PC-3 (cell line): ENCODE data around the gene ADPRHL1. TPM values are rescaled to one million over a fixed set of nuclear protein-coding genes. Genes with fewer than 3 reads are reported as not detected.

Experiments used
- ATAC-seq: fragments of 200-7000 bp; cut with Tn5 transposase; 2 replicates; pipeline ENCODE4 v1.9.1; 2020; ENCODE audit warnings: mild to moderate bottlenecking, moderate library complexity
- BruUV-seq: library from RNA; stranded (reverse); fragments of 400-500 nt; replicated peaks from 2 replicates; lab custom pipeline; 2021; lab: Mats Ljungman, UMichigan
- CTCF ChIA-PET: fragments of 300-600 bp; sonication (Branson Sonifier 250); formaldehyde crosslinking; loops from one replicate; lab custom pipeline; 2022; ENCODE audit warnings: antibody characterized with exemption; lab: Charles Lee
- POLR2A ChIA-PET: fragments of 300-600 bp; sonication (Branson Sonifier 250); formaldehyde crosslinking; loops from one replicate; lab custom pipeline; 2022; ENCODE audit warnings: antibody characterized with exemption; ENCODE audit not compliant: unreplicated experiment; lab: Charles Lee
- DNase-seq: peaks from one replicate; pipeline ENCODE4 v3.0.0-alpha.2; 2015
- H2AFZ ChIP-seq: fragments of 300-600 bp; sonication (generic); 2 replicates; pipeline ENCODE4 v1.6.0; 2016; ENCODE audit warnings: antibody characterized with exemption, low read length
- H3F3A ChIP-seq: fragments of 300-600 bp; sonication (generic); one replicate; pipeline ENCODE4 v1.6.0; 2017; ENCODE audit warnings: antibody characterized with exemption, low read length, control low read depth, mild to moderate bottlenecking; ENCODE audit not compliant: unreplicated experiment
- H3K27ac ChIP-seq: fragments of 300-600 bp; sonication (generic); 2 replicates; pipeline ENCODE4 v1.5.1; 2016; ENCODE audit warnings: mild to moderate bottlenecking, low read length
- H3K27me3 ChIP-seq: fragments of 300-600 bp; sonication (generic); 2 replicates; pipeline ENCODE4 v1.6.1; 2016; ENCODE audit warnings: low read length, mixed read lengths
- H3K36me3 ChIP-seq: fragments of 300-600 bp; sonication (generic); 2 replicates; pipeline ENCODE4 v1.6.1; 2016; ENCODE audit warnings: low read depth, mixed run types, low read length, mixed read lengths
- H3K4me1 ChIP-seq: fragments of 300-600 bp; sonication (generic); 2 replicates; pipeline ENCODE4 v1.5.1; 2016; ENCODE audit warnings: low read length; ENCODE audit not compliant: insufficient read depth
- H3K4me2 ChIP-seq: fragments of 300-600 bp; sonication (generic); 2 replicates; pipeline ENCODE4 v1.6.0; 2016; ENCODE audit warnings: low read length
- H3K4me3 ChIP-seq: fragments of 300-600 bp; sonication (generic); 2 replicates; pipeline ENCODE4 v1.5.1; 2016; ENCODE audit warnings: mild to moderate bottlenecking, low read length, mixed read lengths
- H3K79me2 ChIP-seq: fragments of 300-600 bp; sonication (generic); 2 replicates; pipeline ENCODE4 v1.6.1; 2017; ENCODE audit warnings: low read length, mixed read lengths
- H3K9ac ChIP-seq: fragments of 300-600 bp; sonication (generic); 2 replicates; pipeline ENCODE4 v1.6.0; 2016; ENCODE audit warnings: mild to moderate bottlenecking, low read length
- H3K9me2 ChIP-seq: fragments of 300-600 bp; sonication (generic); replicated peaks from 2 replicates; pipeline ENCODE4 v1.6.1; 2016; ENCODE audit warnings: mixed run types, low read length, mixed read lengths
- H3K9me3 ChIP-seq: fragments of 300-600 bp; sonication (generic); 2 replicates; pipeline ENCODE4 v1.6.1; 2016; ENCODE audit warnings: low read length, mixed read lengths
- H4K20me1 ChIP-seq: fragments of 300-600 bp; sonication (generic); 2 replicates; pipeline ENCODE4 v1.6.1; 2016; ENCODE audit warnings: low read length, mixed read lengths
- EZH2 ChIP-seq: fragments of 300-600 bp; sonication (generic); IDR thresholded peaks from one replicate; pipeline ENCODE4 v1.6.1; 2017; ENCODE audit warnings: antibody characterized with exemption, mild to moderate bottlenecking, low read length; ENCODE audit not compliant: unreplicated experiment
- EZH2phosphoT487 ChIP-seq: fragments of 300-600 bp; sonication (generic); IDR thresholded peaks from 2 replicates; pipeline ENCODE4 v1.6.1; 2018; ENCODE audit warnings: mild to moderate bottlenecking, antibody characterized with exemption, low read length, borderline replicate concordance
- intact Hi-C: fragments of 100-400 bp; cut with micrococcal nuclease; formaldehyde crosslinking; loops from 2 replicates; pipeline ENCODE4 v1.9.0; 2023
- total RNA-seq: library from RNA; depleted of rRNA; stranded (reverse); fragments of >200 nt; gene quantifications from 2 replicates; pipeline ENCODE4 v1.2.3, GENCODE V29; 2014
- TF ChIP-seq, protein P1 (sequence below): fragments of 300-600 bp; sonication (generic); conservative IDR thresholded peaks from 2 replicates; pipeline ENCODE4 v1.5.1; 2017; ENCODE audit warnings: antibody characterized with exemption, low read depth, mild to moderate bottlenecking, low read length

ADPRHL1 gene
- total RNA-seq, 1 experiment from 2014 or later: 10.3 TPM

DNA sequence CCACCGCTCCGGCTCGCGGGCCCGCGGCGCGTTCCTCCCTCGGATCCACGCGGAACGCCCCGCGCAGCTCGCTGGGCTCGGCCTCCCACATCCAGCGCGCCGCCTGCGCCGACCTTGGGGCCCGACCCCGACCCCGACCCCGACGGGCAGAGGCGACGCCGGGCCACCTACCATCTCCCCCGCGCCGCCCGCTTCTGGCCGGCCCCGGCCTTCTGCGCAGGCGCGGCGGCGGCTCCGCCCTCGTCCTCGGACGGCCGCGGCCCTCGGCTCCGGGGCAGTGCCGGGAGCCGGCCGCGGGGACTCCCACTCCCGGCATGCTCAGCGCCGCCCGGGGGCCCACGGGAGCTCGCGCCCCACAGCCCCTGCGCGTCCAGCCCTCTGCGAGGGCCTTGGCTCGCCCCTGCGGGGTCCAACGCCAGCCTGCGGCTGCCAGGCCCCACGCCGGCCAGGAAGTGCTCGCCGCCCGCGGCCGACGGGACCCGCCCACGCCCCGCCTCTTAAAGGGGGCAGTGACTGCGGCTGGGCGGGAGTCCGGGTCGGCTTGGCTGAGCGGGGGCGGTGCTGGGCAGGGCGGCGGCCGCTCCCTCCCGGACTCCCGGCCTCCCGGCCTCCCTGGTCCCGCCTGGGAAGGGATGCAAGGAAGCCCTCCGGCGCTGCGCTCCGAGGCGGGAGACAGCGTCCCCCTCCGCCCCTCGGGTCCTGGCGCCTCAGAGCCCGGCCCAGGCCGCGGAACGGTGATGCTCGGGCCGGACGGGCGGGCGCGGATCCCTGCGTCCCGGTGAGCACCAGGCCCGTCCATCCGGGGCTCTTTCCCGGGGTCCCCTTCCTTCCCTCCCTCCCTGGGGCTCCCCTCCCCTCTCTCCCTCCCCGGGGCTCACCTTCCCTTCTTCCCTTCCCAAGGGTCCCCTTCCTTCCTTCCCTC is 37.5 kb upstream of the ADPRHL1 start, which contains the start of gene DCUN1D2:
DCUN1D2 (minus strand) TSS at position 216 of the 922 bp plus-strand sequence; CDS start at position 174, 42 bp downstream.
- ChIA-PET CTCF (interaction anchor here (0.6 kb wide), 1 partner anchor 33 kb away, joined by 4 read pairs; no protein-coding TSS in a partner anchor), POLR2A (no interaction called here)
- H3K9me2 ChIP-seq: no peaks in the 10 kb centered on the region
- H2AFZ ChIP-seq: peak within 1 kb of the TSS; percentile 71
- intact Hi-C loops: loop anchor here (2.0 kb wide), 1 partner anchor 42 kb away; no protein-coding TSS in a partner anchor
- peak within 1 kb of the TSS; percentile 88 for H3K4me2 ChIP-seq
- peaks cover 13% of the 10 kb centered on the region; the same call in 1 of the 2 replicates for H4K20me1 ChIP-seq
- no TSS peak for BruUV-seq
- peak within 1 kb of the TSS; percentile 93 for H3K9ac ChIP-seq
- H3K36me3 ChIP-seq: peaks cover 9% of the 10 kb centered on the region; the same call in 1 of the 2 replicates
- ATAC-seq (peak; percentile 79), DNase-seq (peak; percentile 89)
- peaks cover 9% of the 10 kb centered on the region for H3F3A ChIP-seq
- H3K27me3 ChIP-seq: no peaks in the 10 kb centered on the region
- no peaks in the 10 kb centered on the region for H3K9me3 ChIP-seq
- peaks cover 83% of the 10 kb centered on the region for H3K79me2 ChIP-seq
- no peak for TF ChIP-seq EZH2
- TF ChIP-seq, protein P1, sequence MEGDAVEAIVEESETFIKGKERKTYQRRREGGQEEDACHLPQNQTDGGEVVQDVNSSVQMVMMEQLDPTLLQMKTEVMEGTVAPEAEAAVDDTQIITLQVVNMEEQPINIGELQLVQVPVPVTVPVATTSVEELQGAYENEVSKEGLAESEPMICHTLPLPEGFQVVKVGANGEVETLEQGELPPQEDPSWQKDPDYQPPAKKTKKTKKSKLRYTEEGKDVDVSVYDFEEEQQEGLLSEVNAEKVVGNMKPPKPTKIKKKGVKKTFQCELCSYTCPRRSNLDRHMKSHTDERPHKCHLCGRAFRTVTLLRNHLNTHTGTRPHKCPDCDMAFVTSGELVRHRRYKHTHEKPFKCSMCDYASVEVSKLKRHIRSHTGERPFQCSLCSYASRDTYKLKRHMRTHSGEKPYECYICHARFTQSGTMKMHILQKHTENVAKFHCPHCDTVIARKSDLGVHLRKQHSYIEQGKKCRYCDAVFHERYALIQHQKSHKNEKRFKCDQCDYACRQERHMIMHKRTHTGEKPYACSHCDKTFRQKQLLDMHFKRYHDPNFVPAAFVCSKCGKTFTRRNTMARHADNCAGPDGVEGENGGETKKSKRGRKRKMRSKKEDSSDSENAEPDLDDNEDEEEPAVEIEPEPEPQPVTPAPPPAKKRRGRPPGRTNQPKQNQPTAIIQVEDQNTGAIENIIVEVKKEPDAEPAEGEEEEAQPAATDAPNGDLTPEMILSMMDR: no peak
- H3K27ac ChIP-seq: peak within 1 kb of the TSS; percentile 94
- H3K4me1 ChIP-seq: peaks cover 54% of the 10 kb centered on the region
- H3K4me3 ChIP-seq: peak within 1 kb of the TSS; percentile 92

DNA sequence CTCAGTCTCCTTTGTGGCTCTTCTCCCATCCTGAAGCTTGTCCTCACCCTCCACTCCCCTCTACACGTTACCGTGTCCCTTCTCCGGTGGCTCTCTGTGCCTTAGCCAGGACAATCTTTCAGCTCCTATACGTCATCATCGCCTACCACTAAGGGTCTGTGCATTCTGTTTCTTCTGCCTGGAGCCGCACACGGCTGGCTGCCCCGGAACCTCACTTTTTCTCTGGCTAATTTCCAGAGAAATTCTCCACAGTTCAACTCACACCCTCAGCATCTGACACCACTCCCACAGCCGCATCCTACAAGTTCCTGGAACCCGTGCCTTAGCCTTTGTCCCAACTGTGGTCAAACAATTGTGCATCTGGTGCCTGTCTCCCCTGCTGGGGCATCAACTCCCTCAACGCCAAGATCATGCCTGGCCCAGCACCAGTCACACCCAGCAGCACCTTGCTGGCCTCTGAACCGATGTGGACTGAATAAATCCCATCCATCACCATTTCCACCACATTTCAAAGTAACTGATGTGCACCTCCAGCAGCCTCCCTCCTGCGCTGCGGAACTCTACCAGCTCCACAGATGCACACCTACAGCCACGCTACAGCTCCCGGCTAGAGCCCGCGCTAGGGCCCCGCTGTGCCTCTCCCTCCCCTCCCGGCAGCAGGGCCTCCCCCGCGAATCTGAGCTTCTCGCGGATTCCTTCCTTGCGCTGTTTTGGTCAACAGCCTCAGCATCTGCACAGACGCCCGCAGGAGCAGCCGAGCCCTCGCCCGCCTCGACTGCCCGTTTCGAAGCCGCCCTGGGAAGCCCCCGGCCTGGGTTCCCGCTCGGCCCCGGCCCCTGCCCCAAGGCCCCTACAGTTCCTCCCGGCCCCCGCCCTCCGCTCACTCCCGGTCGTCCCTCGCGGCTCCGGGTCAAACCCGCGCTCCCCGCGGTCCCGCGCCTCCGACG is 36.5 kb upstream of the ADPRHL1 start:
- Histone ChIP-seq H3K4me3 (peak overlapping the region; percentile 92), H3K4me1 (peaks cover 45% of the 10 kb centered on the region), H3K4me2 (peak overlapping the region; percentile 88), H3F3A (peaks cover 9% of the 10 kb centered on the region), H3K9me2 (no peaks in the 10 kb centered on the region), H3K79me2 (peaks cover 83% of the 10 kb centered on the region), H3K9ac (peak overlapping the region; percentile 93), H3K36me3 (no peaks in the 10 kb centered on the region), H3K9me3 (no peaks in the 10 kb centered on the region), H4K20me1 (peaks cover 13% of the 10 kb centered on the region; the same call in 1 of the 2 replicates), H3K27ac (peak overlapping the region; percentile 94), H3K27me3 (no peaks in the 10 kb centered on the region), H2AFZ (peak overlapping the region; percentile 71)
- CTCF ChIA-PET: no interaction called here
- TF ChIP-seq, protein P1: no peak
- no peak for TF ChIP-seq EZH2phosphoT487
- no peak for TF ChIP-seq EZH2
- BruUV-seq: no TSS peak
- DNase-seq (peak; percentile 9), ATAC-seq (peak; percentile 4)
- POLR2A ChIA-PET: no interaction called here
- intact Hi-C loops: loop anchor here (2.0 kb wide), 1 partner anchor 41 kb away; no protein-coding TSS in a partner anchor
